Loucy (cell line): ENCODE measurements around the gene SNUPN.

Source experiments
- H2AFZ ChIP-seq: fragments of 200-600 bp; sonication (generic); 2 replicates; pipeline ENCODE4 v1.6.0; 2016; ENCODE audit warnings: antibody characterized with exemption, mild to moderate bottlenecking, low read length, moderate library complexity
- H3F3A ChIP-seq: fragments of 200-600 bp; 2 replicates; pipeline ENCODE4 v1.6.0; 2016; ENCODE audit warnings: antibody characterized with exemption, low read depth, mild to moderate bottlenecking
- H3K27me3 ChIP-seq: fragments of 200-600 bp; sonication (generic); 2 replicates; pipeline ENCODE4 v1.6.1; 2014; ENCODE audit warnings: low read length, mild to moderate bottlenecking; ENCODE audit not compliant: insufficient read depth, poor library complexity, severe bottlenecking
- H3K36me3 ChIP-seq: fragments of 200-600 bp; sonication (generic); 2 replicates; pipeline ENCODE4 v1.6.1; 2016; ENCODE audit warnings: low read length; ENCODE audit not compliant: insufficient read depth
- H3K4me1 ChIP-seq: fragments of 200-600 bp; sonication (generic); 2 replicates; pipeline ENCODE4 v1.5.1; 2014; ENCODE audit warnings: low read length, mild to moderate bottlenecking; ENCODE audit not compliant: insufficient read depth, poor library complexity, severe bottlenecking
- H3K4me2 ChIP-seq: fragments of 200-600 bp; sonication (generic); 2 replicates; pipeline ENCODE4 v1.6.0; 2014; ENCODE audit warnings: antibody characterized with exemption, low read length, low read depth, mild to moderate bottlenecking; ENCODE audit not compliant: poor library complexity, severe bottlenecking
- H3K4me3 ChIP-seq: fragments of 200-600 bp; sonication (generic); 2 replicates; pipeline ENCODE4 v1.5.1; 2014; ENCODE audit warnings: low read length, mild to moderate bottlenecking, mixed read lengths; ENCODE audit not compliant: poor library complexity, severe bottlenecking
- H3K79me2 ChIP-seq: fragments of 200-600 bp; sonication (generic); 2 replicates; pipeline ENCODE4 v1.6.1; 2014; ENCODE audit warnings: low read length; ENCODE audit not compliant: insufficient read depth
- H3K9ac ChIP-seq: fragments of 200-600 bp; sonication (generic); 2 replicates; pipeline ENCODE4 v1.6.0; 2014; ENCODE audit warnings: mild to moderate bottlenecking, low read depth, low read length, moderate library complexity; ENCODE audit not compliant: poor library complexity, severe bottlenecking
- H3K9me2 ChIP-seq: fragments of 200-600 bp; sonication (generic); replicated peaks from 2 replicates; pipeline ENCODE4 v1.6.1; 2016; ENCODE audit warnings: low read depth, low read length, mixed read lengths
- H3K9me3 ChIP-seq: fragments of 200-600 bp; sonication (generic); 2 replicates; pipeline ENCODE4 v1.6.1; 2014; ENCODE audit warnings: mild to moderate bottlenecking, antibody characterized with exemption, low read length, low read depth; ENCODE audit not compliant: insufficient read depth
- H4K20me1 ChIP-seq: fragments of 200-600 bp; sonication (generic); 2 replicates; pipeline ENCODE4 v1.6.0; 2014; ENCODE audit warnings: antibody characterized with exemption, low read length, mild to moderate bottlenecking; ENCODE audit not compliant: insufficient read depth, poor library complexity, severe bottlenecking
- CTCF ChIP-seq: fragments of 200-600 bp; sonication (generic); conservative IDR thresholded peaks from 2 replicates; pipeline ENCODE4 v1.5.1; 2014; ENCODE audit warnings: mild to moderate bottlenecking, antibody characterized with exemption, low read length
- EZH2phosphoT487 ChIP-seq: fragments of 200-600 bp; IDR thresholded peaks from 2 replicates; pipeline ENCODE4 v1.6.1; 2018; ENCODE audit warnings: antibody characterized with exemption, mild to moderate bottlenecking, moderate library complexity, borderline replicate concordance

SNUPN gene

GRCh38 chr15:75653347-75653913 is 27.9 kb upstream of the SNUPN start:
- no peak overlapping the region for H2AFZ ChIP-seq
- H3K9me2 ChIP-seq, result no peaks in the 10 kb centered on the region
- H3F3A ChIP-seq, result peaks cover 2% of the 10 kb centered on the region; the same call in 1 of the 2 replicates
- H3K79me2 ChIP-seq, result peaks cover 19% of the 10 kb centered on the region; the same call in 1 of the 2 replicates
- no peaks in the 10 kb centered on the region for H3K36me3 ChIP-seq
- no peaks in the 10 kb centered on the region for H3K27me3 ChIP-seq
- no peak for TF ChIP-seq CTCF
- no peak for TF ChIP-seq EZH2phosphoT487
- peak overlapping the region; percentile 66 for H3K4me3 ChIP-seq
- H4K20me1 ChIP-seq, result no peaks in the 10 kb centered on the region
- no peaks in the 10 kb centered on the region for H3K9me3 ChIP-seq
- H3K9ac ChIP-seq, result peak overlapping the region; percentile 72
- H3K4me2 ChIP-seq, result peak overlapping the region; percentile 81
- peaks cover 35% of the 10 kb centered on the region for H3K4me1 ChIP-seq

- peaks cover 3% of the 10 kb centered on the region; the same call in 1 of the 2 replicates for H3F3A ChIP-seq
- peaks cover 42% of the 10 kb centered on the region for H3K4me1 ChIP-seq
- peak overlapping the region; percentile 81 for H3K4me2 ChIP-seq
- no peaks in the 10 kb centered on the region for H3K36me3 ChIP-seq
- peak overlapping the region; percentile 72 for H3K9ac ChIP-seq
- H3K27me3 ChIP-seq, result no peaks in the 10 kb centered on the region
- H3K79me2 ChIP-seq, result peaks cover 19% of the 10 kb centered on the region; the same call in 1 of the 2 replicates
- TF ChIP-seq EZH2phosphoT487 (no peak), CTCF (no peak)
- H4K20me1 ChIP-seq, result no peaks in the 10 kb centered on the region
- H2AFZ ChIP-seq, result no peak overlapping the region
- no peaks in the 10 kb centered on the region for H3K9me2 ChIP-seq
- peak overlapping the region; percentile 66 for H3K4me3 ChIP-seq
- no peaks in the 10 kb centered on the region for H3K9me3 ChIP-seq
Measured at GRCh38 chr15:75651810-75652543, 26.5 kb upstream of the SNUPN start.

- H3K4me1 ChIP-seq, result peaks cover 50% of the 10 kb centered on the region
- H3K9ac ChIP-seq, result peak overlapping the region; percentile 72
- peaks cover 19% of the 10 kb centered on the region; the same call in 1 of the 2 replicates for H3K79me2 ChIP-seq
- H3F3A ChIP-seq, result peaks cover 3% of the 10 kb centered on the region; the same call in 1 of the 2 replicates
- H3K27me3 ChIP-seq, result no peaks in the 10 kb centered on the region
- H3K9me2 ChIP-seq, result no peaks in the 10 kb centered on the region
- peak overlapping the region; percentile 66 for H3K4me3 ChIP-seq
- H3K4me2 ChIP-seq, result peak overlapping the region; percentile 81
- H2AFZ ChIP-seq, result no peak overlapping the region
- H4K20me1 ChIP-seq, result no peaks in the 10 kb centered on the region
- no peak for TF ChIP-seq CTCF
- TF ChIP-seq EZH2phosphoT487, result no peak
- no peaks in the 10 kb centered on the region for H3K9me3 ChIP-seq
- H3K36me3 ChIP-seq, result no peaks in the 10 kb centered on the region
Measured at GRCh38 chr15:75650908-75651809, 25.6 kb upstream of the SNUPN start.
